ENCODE results near the gene MRPL39.

DNA sequence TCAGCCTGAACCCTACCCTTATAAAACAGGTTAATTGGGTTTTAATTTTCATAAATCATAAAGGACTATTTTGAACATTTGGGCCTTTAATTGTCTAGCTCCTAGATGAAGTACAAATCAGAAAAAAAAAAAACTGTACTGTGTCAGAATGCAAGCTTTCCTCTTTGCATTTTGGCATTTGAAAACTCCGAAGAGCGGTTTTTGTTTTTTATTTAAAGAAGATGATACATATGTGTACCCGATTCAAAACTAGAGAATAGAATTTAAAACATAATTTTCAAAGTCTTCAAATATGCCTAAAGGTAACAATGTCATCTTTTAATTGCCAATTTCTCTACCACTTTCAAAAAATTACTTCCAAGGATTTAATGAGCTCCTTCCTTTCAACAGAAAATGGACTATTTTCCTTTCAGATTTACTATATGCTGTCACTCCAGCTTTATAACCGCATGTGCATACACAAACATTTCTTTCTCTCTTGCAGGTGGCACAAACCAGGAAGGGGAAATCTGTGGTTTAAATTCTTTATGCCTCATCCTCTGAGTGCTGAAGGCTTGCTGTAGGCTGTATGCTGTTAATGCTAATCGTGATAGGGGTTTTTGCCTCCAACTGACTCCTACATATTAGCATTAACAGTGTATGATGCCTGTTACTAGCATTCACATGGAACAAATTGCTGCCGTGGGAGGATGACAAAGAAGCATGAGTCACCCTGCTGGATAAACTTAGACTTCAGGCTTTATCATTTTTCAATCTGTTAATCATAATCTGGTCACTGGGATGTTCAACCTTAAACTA, 33.7 kb downstream of the MRPL39 start:
- TF ChIP-seq, protein P1, sequence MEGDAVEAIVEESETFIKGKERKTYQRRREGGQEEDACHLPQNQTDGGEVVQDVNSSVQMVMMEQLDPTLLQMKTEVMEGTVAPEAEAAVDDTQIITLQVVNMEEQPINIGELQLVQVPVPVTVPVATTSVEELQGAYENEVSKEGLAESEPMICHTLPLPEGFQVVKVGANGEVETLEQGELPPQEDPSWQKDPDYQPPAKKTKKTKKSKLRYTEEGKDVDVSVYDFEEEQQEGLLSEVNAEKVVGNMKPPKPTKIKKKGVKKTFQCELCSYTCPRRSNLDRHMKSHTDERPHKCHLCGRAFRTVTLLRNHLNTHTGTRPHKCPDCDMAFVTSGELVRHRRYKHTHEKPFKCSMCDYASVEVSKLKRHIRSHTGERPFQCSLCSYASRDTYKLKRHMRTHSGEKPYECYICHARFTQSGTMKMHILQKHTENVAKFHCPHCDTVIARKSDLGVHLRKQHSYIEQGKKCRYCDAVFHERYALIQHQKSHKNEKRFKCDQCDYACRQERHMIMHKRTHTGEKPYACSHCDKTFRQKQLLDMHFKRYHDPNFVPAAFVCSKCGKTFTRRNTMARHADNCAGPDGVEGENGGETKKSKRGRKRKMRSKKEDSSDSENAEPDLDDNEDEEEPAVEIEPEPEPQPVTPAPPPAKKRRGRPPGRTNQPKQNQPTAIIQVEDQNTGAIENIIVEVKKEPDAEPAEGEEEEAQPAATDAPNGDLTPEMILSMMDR (conservative IDR thresholded peaks at IDR 0.05 in 1 of 2, IDR thresholded peaks at IDR 0.05 in 1 of 2; ENCODE audit: extremely low read depth in 1 of 2, insufficient read depth in 1 of 2, low read depth in 1 of 2, low read length in 2 of 2) = no peak
- TF ChIP-seq EZH2 (IDR thresholded peaks at IDR 0.05; ENCODE audit: borderline replicate concordance, low read length) = no peak

All from mammary epithelial cell (primary cell).